Activated CD8-positive, alpha-beta T cell treated with anti-CD3 and anti-CD28 coated beads for 36 hours (primary cell): ENCODE measurements around the gene GRIP1. TPM values are rescaled to one million over a fixed set of nuclear protein-coding genes. Genes with fewer than 3 reads are reported as not detected.

Source experiments
- ATAC-seq: fragments of 200-7000 bp; cut with Tn5 transposase; one replicate; pipeline ENCODE4 v1.10.0; 2021; ENCODE audit warnings: mild to moderate bottlenecking, moderate library complexity
- CTCF ChIA-PET: fragments of 350-600 bp; sonication (Branson Sonifier 250); formaldehyde crosslinking; loops from one replicate; lab custom pipeline; 2021; ENCODE audit warnings: antibody characterized with exemption; lab: Charles Lee
- POLR2A ChIA-PET: fragments of 350-600 bp; sonication (Branson Sonifier 250); formaldehyde crosslinking; loops from one replicate; lab custom pipeline; 2021; ENCODE audit warnings: antibody characterized with exemption; lab: Charles Lee
- DNase-seq: peaks from one replicate; pipeline ENCODE4 v3.0.0-alpha.2; 2020
- H3K27ac Mint-ChIP-seq: one replicate; pipeline ENCODE4 v1.8.0; 2021; ENCODE audit warnings: mild to moderate bottlenecking, mixed read lengths
- H3K27me3 Mint-ChIP-seq: one replicate; pipeline ENCODE4 v1.8.0; 2021; ENCODE audit warnings: mixed read lengths
- H3K36me3 Mint-ChIP-seq: one replicate; pipeline ENCODE4 v1.8.0; 2021; ENCODE audit warnings: low read depth, mixed read lengths
- H3K4me1 Mint-ChIP-seq: one replicate; pipeline ENCODE4 v1.8.0; 2021; ENCODE audit warnings: low read depth, mixed read lengths
- H3K4me3 Mint-ChIP-seq: one replicate; pipeline ENCODE4 v1.8.0; 2021; ENCODE audit warnings: mild to moderate bottlenecking, moderate library complexity, mixed read lengths
- H3K9me3 Mint-ChIP-seq: one replicate; pipeline ENCODE4 v1.8.0; 2021; ENCODE audit warnings: mixed read lengths
- intact Hi-C: fragments of 100-400 bp; cut with micrococcal nuclease; formaldehyde crosslinking; loops from one replicate; pipeline ENCODE4 v1.10.0; 2022
- total RNA-seq, 2 experiments: library from RNA; stranded (reverse); gene quantifications; one replicate each; pipeline ENCODE4 v1.2.3, GENCODE V29; 2021
- TF ChIP-seq, protein P1 (sequence below): fragments of 200-600 bp; IDR thresholded peaks from one replicate; pipeline ENCODE4 v1.8.0; 2022; ENCODE audit warnings: antibody characterized with exemption, mild to moderate bottlenecking

GRIP1 gene
- total RNA-seq, 2 experiments from 2014 or later = 0.51 to 0.61 TPM

DNA sequence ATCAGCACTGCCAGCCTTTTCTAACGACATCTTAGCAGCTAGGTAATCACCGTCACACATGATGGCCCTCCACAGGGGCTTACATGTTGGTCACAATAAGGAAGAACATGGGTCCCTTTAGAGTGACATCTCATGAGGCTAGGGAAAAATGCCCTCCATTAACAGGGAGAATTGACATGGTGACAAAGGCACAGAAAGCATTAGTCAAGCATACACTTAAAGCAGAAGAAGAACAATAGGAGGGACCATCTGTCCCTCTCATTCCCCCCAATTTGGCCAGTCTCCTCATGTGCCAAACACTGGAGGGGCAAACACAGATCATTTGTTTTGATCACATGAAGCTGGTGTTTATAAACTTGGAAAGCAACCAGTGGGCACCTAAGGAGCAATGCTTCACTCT lies 78.0 kb downstream of the GRIP1 start:
- no peak for ATAC-seq
- no peak for DNase-seq
- TF ChIP-seq, protein P1, sequence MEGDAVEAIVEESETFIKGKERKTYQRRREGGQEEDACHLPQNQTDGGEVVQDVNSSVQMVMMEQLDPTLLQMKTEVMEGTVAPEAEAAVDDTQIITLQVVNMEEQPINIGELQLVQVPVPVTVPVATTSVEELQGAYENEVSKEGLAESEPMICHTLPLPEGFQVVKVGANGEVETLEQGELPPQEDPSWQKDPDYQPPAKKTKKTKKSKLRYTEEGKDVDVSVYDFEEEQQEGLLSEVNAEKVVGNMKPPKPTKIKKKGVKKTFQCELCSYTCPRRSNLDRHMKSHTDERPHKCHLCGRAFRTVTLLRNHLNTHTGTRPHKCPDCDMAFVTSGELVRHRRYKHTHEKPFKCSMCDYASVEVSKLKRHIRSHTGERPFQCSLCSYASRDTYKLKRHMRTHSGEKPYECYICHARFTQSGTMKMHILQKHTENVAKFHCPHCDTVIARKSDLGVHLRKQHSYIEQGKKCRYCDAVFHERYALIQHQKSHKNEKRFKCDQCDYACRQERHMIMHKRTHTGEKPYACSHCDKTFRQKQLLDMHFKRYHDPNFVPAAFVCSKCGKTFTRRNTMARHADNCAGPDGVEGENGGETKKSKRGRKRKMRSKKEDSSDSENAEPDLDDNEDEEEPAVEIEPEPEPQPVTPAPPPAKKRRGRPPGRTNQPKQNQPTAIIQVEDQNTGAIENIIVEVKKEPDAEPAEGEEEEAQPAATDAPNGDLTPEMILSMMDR = no peak
- no peaks in the 10 kb centered on the region for H3K36me3 Mint-ChIP-seq
- intact Hi-C loops = no loop called here
- H3K27me3 Mint-ChIP-seq = peaks cover 8% of the 10 kb centered on the region
- no peaks in the 10 kb centered on the region for H3K9me3 Mint-ChIP-seq
- H3K4me1 Mint-ChIP-seq = no peaks in the 10 kb centered on the region
- H3K4me3 Mint-ChIP-seq = no peak overlapping the region
- ChIA-PET CTCF (no interaction called here), POLR2A (interaction anchor here (0.7 kb wide), 1 partner anchor 1368 kb away, joined by 3 read pairs; no protein-coding TSS in a partner anchor)
- no peak overlapping the region for H3K27ac Mint-ChIP-seq

DNA sequence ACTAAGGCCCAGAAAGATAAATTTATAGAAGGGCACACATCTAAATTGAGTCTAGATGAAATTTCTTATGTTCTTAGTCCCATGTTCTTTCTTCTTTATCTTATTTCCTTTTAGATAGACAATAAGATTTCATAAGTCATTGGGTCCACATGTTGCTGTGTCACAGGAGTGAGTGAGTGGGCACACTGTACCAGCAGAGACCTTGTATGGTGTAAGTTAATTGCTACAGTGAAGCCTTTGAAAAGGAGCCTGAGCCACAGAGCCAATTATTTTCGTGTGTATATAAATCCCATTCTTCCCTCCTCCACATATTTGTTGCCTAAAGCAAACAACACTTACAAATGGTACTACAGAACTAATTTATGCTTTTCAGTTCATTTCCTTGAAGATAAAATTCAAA lies 79.1 kb downstream of the GRIP1 start:
- intact Hi-C loops = no loop called here
- Mint-ChIP-seq H3K9me3 (no peaks in the 10 kb centered on the region), H3K4me3 (no peak overlapping the region), H3K27ac (no peak overlapping the region), H3K4me1 (no peaks in the 10 kb centered on the region), H3K36me3 (no peaks in the 10 kb centered on the region), H3K27me3 (peaks cover 8% of the 10 kb centered on the region)
- ATAC-seq (no peak), DNase-seq (no peak)
- ChIA-PET POLR2A (no interaction called here), CTCF (no interaction called here)
- TF ChIP-seq, protein P1 = no peak

DNA sequence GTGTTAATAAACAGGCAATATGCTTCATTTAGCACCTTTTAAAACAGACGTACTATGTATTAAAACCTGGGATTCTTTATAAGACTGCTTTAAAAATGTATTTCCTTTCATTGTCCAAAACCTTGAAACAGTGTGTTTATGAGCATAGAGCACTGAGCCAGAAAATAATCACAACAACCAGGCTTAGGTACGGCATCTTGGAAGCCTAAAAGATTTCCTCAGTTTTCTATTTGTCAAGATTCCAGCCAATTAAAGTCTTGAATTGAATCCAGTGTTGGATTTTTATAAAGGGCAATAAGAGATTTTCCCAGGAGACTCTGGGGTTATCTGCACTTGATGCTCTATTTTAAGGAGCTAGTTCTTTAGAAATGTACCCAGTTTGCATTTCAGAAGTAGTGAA lies 80.3 kb downstream of the GRIP1 start:
- CTCF ChIA-PET = no interaction called here

DNA sequence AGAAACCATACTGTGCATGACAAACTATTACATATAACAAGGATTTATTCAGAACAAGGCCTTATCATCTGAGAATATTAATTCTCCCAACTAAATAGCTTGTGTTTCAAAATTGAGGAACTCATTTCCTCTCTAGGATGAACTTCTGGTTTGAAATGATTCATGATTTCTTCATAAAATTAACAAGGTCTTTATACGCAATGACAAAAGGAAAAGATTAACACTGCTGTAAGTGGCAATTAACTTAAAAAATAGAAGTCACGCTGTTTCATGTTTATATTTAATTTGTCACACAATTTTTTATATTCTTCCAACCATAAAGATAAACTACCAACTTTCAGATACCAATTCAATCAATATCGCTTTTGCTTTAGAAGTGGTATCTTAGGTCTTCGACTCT lies 80.8 kb downstream of the GRIP1 start:
- ChIA-PET CTCF (no interaction called here), POLR2A (no interaction called here)
- TF ChIP-seq, protein P1 = no peak
- no peaks in the 10 kb centered on the region for H3K4me1 Mint-ChIP-seq
- H3K27me3 Mint-ChIP-seq = peaks cover 5% of the 10 kb centered on the region
- ATAC-seq (no peak), DNase-seq (no peak)
- no peaks in the 10 kb centered on the region for H3K9me3 Mint-ChIP-seq
- no peak overlapping the region for H3K4me3 Mint-ChIP-seq
- intact Hi-C loops = no loop called here
- H3K27ac Mint-ChIP-seq = no peak overlapping the region
- H3K36me3 Mint-ChIP-seq = no peaks in the 10 kb centered on the region

More for the DNA sequence above, 80.3 kb downstream of the GRIP1 start:
- no peak for ATAC-seq
- DNase-seq = no peak
- TF ChIP-seq, protein P1 = no peak
- no peaks in the 10 kb centered on the region for H3K9me3 Mint-ChIP-seq
- no peak overlapping the region for H3K4me3 Mint-ChIP-seq
- POLR2A ChIA-PET = no interaction called here
- H3K36me3 Mint-ChIP-seq = no peaks in the 10 kb centered on the region
- peaks cover 5% of the 10 kb centered on the region for H3K27me3 Mint-ChIP-seq
- H3K27ac Mint-ChIP-seq = no peak overlapping the region
- H3K4me1 Mint-ChIP-seq = no peaks in the 10 kb centered on the region
- intact Hi-C loops = no loop called here

DNA sequence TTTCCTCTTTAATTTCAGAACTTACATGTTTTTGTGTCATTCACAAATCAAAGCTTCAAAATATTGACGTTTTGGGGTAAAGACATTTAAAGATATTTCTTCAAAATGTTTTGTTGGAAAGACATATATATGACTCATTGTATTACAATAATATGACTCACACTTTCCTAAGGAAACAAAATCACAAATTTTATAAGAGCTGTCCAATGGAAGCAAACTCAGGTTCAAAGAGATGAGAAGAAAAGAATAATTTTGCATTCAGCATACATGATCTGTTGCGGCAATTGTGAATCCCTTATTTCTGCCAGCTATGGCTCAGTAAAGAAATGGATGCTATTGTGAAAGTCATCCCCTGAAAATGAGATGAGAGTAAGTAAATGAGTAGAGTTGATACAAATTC lies 82.7 kb downstream of the GRIP1 start:
- intact Hi-C loops = no loop called here
- Mint-ChIP-seq H3K27me3 (no peaks in the 10 kb centered on the region), H3K4me3 (no peak overlapping the region), H3K27ac (no peak overlapping the region), H3K9me3 (no peaks in the 10 kb centered on the region), H3K4me1 (no peaks in the 10 kb centered on the region), H3K36me3 (no peaks in the 10 kb centered on the region)
- DNase-seq (no peak), ATAC-seq (no peak)
- CTCF ChIA-PET = interaction anchor here (1.0 kb wide), 1 partner anchor 41 kb away, joined by 3 read pairs; no protein-coding TSS in a partner anchor
- TF ChIP-seq, protein P1 = no peak
- POLR2A ChIA-PET = no interaction called here
